NCI-H2196 treated with DMSO at 0.1 percent for 48 hours (cell line): ENCODE data around the gene VWA3B.
A peak's percentile ranks its signal among the peaks of the same experiment; 100 is the strongest.
"Not testable (repeated sequence)": the region's sequence is repeated elsewhere in the genome, so short reads cannot be mapped to it uniquely, and the experiment has no call there.

Source experiments
- DNase-seq: peaks from one replicate; lab custom pipeline; 2025; ENCODE audit not compliant: unreplicated experiment; lab: John Stamatoyannopoulos, UW

VWA3B gene, protein sequence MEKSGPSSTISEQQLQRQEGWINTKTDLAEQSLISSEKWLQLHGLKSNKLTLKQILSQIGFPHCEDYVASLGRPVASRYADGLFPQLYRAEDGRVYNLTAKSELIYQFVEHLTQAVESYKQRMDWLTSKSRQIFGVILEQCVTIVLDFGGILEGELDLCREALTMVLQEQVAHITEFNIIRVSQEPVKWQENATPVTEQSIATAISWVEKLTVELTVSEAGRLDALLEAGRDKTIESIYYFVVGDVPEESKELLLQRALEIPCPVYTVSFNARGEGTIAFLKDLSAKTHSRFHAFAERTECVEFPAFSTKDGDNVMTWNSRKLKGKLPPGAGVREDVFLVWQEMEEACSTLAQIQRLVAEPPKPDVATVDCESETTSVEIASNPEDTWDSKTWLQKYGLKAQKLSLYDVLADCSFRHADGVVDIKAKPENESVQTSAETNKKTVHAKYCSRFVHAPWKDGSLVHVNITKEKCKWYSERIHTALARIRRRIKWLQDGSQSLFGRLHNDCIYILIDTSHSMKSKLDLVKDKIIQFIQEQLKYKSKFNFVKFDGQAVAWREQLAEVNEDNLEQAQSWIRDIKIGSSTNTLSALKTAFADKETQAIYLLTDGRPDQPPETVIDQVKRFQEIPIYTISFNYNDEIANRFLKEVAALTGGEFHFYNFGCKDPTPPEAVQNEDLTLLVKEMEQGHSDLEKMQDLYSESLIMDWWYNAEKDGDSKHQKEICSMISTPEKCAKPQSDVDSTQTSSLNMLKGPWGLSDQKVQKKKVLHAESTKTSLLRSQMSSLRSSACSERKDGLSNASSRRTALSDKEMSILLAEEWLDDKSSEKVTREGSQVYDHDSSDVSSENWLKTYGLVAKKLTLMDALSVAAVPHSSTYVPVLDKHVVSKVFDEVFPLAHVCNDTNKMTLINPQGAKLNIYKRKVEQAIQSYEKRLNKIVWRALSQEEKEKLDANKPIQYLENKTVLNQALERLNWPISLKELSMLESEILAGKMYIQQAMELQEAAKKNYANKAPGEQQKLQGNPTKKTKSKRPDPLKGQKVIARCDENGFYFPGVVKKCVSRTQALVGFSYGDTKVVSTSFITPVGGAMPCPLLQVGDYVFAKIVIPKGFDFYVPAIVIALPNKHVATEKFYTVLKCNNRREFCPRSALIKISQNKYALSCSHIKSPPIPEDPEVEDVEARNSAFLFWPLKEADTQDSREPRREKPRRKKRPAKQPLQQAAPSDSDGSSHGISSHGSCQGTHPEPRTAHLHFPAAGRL (N-terminal part only)

DNA sequence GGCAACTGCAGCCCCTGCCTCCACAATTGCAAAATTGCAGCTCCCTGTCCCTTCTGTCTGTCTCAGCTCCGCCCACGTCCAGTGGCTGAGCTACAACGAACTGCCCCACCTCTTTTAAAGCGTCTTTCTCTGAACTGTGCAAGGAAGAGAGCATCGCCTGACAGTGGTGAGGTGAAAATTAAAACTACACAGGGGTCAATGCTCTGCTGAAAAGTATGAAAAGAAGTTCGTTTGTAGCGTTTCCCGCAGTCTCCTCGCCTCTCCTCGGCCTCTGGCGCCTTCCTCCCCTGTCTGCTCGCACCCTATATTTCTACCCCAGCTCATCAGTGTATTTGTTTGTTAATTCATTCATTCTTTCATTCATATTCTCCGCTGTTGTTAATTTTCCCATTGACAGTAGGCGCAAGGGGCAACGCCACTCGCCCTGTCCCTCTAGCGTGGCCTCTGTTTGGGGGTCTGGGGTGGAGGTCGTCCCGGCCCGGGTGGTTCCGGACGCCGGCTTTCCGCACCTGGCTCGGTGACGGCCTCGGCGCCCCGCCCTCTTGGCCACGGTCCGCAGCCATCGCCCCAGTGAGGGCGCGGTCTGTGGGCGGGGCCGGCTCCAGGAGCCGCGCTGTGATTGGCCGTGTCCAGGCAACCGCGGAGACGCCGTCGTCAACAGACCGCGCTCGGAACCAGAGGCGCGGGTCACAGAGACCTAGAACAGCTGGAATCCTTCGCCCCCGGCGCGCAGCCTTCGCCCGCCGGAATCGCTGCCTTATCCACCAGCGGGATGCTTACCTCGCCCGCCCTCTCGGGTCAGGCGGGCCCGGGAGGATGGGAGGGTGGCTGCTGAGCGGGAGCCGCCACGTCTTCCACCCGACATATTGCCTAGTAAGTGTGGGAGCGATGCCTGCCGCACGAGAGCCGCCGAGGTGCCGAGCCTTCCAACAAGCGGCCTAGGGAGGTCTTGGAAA lies at the start of gene VWA3B:
VWA3B (plus strand) TSS at position 677 of the 956 bp plus-strand sequence. CDS start 5,926 bp downstream, outside the sequence.
- peak; percentile 77 for DNase-seq

DNA sequence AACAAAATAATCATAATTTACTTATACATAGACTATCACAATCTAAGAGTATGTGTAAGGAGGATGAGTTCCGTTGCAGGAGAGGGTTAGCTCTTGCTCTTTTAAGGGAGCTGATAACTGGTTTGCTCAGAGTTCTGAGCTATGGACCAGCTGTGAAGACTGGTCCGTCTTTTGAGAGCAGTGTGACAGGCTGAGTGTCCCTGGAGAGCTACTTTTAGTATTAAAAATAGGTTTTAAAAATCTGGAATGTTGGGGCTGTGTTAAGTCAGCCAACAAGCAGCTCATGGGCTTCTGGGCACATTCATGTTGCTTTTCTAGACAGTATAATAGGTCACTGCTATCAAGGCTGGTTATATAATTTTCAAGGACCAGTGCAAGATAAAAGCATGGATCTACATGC lies 49.8 kb upstream of the VWA3B start:
- DNase-seq = no peak

DNA sequence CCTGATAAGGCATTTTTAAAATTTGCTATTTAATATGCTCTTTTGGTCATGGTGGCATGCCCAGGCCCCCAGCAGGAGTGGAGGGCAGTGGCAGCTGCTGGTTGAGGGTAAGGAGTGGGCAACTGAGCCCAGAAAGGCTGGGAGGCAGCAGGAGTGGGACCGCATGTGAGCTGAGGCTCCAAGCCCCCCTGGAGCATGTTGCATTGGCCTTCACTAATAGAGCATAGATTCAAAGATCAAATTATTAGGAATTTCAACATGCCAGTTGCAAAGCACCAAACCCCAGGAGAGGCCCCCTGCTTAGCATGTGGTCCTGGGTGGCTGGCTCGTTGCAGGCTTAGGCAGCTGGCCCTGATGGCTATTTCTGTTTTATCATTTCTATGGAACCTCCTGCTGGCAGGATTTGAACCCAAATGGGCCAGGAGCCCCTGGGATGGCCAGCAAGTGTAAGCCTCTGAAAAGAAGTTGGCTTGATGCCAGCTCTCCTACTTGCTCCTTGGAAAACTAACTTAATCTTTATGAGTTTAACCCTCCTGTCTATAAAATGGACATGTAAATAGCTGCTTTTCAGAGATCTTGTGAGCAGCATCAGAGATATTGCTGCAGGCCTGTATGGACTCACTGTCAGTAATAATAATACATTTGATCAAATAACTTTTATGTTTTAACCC lies 49.2 kb upstream of the VWA3B start:
- DNase-seq = no peak

DNA sequence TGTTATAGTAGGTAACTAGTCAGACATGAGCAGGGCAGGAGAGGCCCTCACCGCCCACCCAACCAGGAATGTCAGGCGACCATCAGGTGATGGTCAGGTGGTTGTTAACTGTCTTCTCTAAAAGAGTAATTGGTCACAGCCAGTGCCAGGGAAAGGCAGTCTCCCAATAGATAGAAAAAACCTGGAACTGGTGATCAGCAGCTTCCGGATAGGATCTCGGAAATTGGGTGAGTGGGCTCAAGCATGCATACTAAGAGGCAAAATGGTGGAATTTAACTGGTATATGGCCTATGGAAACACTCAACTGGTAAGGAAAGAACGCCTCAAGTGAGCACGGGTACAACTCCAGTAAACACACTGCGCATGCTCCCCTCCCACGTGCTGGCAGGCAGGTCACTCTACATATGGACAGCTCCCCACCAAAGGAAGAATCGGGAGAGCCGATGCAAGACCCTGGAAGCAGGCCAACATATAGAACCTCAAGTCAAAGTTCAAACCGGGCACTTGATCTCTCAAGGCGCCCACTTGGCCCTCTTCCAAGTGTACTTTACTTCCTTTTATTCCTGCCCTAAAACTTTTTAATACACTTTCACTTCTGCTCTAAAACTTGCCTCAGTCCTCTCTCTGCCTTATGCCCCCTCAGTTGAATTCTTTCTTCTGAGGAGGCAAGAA lies 47.7 kb upstream of the VWA3B start:
- no peak for DNase-seq

DNA sequence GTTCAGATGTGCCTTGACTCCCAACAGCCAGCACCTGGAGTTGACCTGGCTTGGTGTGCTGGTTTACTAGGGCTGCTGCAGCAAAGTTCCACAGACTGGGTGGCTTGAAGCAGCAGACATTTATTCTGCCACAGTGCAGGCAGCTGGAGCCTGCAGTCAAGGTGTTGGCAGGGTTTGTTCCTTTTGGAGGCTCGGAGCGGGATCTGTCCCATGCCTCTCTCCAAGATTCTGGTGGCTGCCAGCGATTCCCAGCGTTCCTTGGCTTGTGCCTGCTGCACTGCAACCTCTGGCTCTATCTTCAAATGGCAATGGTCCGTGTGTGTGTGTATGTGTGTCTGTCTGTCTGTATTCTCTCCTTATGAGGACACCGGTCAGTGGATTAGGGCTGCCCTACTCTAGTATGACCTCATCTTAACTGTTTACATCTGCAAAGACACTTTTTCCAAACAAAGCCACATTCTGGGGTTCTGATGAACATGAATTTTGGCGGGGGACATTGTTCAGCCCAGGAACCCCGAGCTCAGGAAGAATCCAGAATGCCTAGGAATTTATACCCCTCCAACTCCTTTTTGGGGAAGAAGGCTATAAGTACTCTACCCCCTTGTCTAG lies 46.5 kb upstream of the VWA3B start:
- DNase-seq = no peak

DNA sequence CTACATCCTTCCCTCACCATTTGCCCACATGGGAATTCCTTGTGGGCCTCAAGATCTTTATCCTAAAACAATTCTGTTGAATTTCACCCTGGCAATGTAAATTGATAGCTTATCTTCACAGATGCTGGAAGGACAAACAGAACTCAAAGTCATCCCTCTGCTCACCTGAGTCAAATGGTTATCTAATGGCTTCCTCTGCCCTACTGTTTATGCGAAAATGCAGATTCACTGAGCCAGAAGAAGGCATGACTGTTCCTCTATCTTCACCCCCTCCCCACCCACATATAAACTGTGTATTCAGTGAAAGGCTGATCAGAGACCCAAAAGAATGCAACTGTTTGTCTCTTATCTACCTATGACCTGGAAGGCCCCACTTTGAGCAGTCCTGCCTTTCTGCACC lies 43.9 kb upstream of the VWA3B start:
- no peak for DNase-seq

DNA sequence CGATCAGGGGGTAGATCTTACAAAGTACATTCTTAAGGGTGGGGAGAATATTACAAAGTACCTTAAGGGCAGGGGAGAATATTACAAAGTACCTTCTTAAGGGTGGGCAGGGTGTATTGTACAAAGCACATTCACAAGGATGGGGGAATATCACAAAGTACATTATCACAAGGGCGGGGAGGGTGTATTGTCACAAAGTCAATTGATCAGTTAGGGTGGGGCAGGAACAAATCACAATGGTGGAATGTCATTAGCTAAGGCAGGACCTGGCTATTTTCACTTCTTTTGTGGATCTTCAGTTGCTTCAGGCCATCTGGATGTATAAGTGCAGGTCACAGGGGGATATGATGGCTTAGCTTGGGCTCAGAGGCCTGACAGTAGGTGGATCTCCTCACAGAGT lies 42.2 kb upstream of the VWA3B start:
- DNase-seq = not testable (repeated sequence)

DNA sequence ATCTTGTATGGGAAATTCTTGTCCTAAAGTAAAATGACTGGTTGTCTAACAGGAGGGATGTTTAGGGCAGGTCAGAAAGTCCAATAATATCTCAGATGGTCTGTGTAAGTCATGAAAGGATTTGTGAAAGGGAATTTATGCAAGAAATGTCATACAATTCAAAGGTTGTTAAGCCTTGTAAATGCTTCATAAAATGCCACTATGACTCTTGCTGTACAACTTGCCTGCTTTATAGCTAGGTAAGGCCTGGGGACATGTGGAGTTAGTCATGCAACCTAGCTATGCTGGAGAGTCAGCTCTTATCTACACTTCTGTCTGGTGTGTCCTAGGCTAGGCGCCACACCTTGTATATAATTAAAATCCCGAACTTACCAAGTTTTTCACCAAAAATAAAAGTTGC lies 36.9 kb upstream of the VWA3B start:
- no peak for DNase-seq

DNA sequence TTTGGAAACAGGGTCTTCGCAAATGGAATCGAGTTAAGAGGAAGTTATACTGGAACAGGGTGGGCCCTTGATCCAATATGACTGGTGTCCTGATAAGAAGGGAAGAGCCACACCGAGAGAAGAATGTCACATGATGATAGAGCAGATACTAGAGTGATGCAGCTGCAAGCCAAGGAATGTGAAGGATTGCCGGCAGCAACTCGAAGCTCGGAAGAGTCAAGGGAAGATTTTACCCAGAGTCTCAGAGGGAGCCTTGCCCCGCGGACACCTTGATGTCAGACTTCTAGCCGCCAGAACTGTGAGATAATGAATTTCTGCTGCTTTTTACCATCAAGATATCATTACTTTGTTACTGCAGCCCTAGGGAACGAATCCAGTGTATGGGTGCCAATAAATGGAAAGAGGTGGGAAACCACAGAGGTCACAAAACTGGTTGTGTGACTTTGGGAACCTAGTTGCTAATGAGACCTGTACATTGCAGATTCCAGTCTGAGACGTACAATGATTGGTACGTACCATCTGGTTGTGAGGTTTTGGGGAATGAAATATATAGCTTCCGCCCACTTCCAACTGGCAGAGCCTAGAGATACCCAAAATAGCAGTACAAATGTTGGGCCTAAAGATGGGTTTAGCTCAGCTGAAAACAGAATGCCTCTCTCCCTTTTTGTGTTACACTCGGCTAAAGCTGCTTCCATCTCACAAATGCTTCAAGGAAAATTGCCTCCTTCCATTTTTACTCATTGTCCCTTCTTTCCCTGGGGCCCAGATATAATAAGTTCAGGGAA lies 28.6 kb upstream of the VWA3B start:
- no peak for DNase-seq

DNA sequence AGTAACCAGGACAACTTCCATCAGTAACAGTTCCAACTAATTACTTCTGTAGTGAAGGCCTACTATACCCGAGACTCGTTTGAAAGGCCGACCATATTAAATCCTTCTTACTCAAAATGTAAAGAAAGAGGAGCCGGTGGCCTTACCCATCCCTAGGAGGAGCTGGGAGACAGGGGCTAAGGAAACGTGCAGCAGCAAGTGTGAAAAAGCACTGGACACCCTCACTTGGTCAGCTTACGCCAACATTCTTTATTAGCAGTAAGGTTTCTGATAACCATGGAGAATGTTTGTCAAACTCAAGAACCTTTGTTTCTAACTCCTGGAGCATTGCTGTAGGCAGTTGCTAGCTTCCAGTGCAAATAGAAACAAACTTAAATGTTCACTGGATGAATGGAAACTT lies 26.7 kb upstream of the VWA3B start:
- no peak for DNase-seq

DNA sequence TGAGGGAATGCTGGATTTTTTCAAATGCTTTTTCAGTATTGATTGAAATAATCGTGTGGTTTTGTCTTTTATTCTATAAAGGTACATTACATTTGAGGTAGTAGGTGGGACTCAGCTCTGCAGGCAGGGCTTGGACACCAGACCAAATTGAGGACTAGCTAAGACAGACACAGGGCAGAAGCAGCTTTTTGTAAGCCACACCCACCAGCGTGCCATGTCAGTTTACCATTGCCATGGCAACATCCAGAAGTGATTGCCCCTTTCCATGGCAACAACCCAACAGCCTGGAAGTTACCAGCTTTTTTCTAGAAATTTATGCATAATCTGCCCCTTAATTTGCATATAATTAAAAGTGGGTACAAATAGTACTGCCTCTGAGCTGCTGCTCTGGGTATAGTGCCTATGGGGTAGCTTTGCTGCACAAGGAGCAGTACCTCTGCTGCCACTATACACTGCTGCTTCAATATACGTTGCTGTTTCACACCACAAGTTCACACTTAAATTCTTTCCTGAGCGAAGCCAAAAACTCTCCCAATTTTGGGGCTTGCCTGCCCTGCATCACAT lies 23.6 kb upstream of the VWA3B start:
- DNase-seq = no peak

DNA sequence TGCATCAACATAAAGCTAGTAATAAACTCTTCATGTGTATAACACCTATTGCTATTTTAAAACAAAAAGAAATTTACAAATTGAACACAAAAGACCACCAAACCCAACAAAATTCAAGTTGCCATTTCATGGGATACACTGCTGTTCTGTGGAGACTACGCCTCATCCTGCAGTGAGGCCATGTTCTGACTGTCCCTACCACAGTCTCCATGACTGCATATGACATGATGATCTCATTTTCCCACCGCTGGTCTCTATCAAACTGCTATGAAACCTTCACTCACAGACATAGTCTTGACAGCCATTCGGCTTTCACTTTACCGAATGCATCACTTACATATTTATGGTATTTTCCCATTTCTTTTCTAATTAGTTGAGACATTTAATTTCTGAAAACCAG lies 21.2 kb upstream of the VWA3B start:
- DNase-seq = no peak

DNA sequence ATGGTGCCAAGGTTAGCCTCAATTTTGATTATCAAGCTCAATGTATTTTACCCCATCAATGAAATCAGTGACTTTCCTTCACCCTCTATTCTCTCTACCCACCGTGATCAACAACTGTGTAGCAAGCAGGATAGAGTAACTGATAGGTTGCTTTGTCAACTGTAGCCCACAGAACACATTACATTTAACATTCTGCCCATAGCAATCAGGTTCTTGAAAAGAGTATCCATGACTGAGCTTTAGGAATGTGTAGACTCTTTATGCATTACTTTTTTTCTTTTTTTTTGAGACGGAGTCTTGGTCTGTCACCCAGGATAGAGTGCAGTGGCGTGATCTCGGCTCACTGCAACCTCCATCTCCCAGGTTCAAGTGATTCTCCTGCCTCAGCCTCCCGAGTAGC lies 19.8 kb upstream of the VWA3B start:
- DNase-seq = no peak

DNA sequence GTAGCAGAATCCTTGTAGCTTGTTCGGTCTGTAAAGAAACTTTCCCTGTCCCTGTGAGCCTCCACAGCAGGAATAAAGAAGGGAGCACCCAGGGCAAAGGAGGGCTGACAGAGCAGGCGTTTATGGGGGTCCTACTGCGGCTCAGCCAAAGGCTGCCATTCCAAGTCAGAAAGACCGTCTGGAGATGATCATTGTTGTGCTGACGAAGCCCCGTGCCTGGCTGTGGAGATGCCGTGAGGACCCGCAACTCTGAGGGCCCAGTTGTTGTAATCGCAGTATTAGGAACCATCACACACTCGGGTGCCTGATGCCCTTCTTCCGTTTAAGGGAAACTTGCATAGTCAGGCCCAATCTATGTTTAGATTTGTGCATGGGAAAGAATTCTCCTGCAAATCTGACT lies 16.9 kb upstream of the VWA3B start:
- no peak for DNase-seq

DNA sequence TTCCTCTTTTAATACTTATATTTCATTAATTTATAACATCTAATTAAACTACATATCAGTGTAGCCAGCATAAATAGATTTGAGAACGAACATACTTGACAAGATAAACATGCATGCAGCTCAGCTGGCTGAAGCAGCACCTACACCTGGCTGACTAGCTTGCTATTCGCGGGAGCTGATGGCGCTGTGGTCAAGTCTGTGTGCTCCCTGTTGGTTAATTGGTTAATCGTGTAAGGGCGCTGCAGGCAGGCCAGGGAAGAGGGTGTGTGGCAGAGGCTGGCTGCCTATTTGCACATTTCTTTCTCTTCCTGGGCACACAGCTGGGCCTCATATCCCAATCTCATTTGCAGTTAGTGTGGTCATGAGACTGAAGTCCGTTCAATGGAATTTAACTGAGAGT lies 14.5 kb upstream of the VWA3B start:
- no peak for DNase-seq

DNA sequence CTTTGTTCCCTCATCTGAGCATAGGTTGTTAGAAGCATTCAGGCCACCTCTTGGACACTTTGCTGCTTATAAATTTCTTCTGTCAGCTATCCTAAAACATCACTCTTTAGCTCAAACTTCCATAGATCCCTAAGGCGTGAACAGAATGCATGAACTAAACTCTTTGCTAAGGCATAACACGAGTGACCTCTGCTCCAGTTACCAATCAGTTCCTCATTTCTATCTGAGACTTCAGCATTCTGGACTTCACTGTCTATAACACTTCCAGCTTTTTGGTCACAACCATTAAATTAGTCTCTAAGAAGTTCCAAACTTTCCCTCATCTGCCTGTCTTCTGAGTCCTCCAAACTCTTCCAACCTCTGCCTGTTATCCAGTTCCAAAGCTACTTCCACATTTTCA lies 8.3 kb upstream of the VWA3B start:
- DNase-seq = no peak

DNA sequence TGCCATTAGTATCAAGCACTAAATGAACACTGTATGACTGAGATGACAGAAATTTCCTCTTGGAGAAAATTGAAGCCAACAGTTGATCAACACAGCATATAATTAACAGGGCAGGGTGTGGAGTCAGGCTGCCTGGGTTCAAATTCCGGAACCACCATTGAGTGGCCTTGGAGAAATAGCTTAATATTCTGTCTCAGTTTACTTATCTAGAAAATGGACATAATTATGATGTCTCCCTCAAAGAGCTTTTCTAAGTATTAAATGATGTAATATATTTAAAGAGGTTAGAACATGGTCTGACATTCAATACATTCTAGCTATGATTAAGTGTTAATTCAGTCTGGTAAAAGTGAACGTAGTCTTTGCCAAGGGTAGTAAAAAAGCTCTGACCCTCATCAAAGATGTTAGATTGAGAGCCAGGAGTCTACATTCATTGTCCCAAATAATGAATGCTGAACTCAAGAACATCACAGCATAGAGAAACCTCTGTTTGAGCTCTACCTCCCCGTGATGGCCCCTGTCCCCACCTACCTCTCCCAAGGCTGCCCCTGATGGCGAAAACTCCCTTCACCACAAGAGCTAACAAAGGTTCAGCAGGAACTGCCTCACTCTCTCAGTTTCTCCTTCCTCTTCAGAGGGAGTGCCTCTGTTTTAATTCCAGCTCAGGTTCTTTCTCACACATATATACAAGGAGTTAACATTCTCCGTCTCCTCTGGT lies 2.7 kb upstream of the VWA3B start:
- no peak for DNase-seq
